ENCODE results near the gene UPF3A. TPM values are rescaled to one million over a fixed set of nuclear protein-coding genes. Genes with fewer than 3 reads are reported as not detected.
"Not testable (repeated sequence)": the region's sequence is repeated elsewhere in the genome, so short reads cannot be mapped to it uniquely, and the experiment has no call there.

Gene UPF3A
- total RNA-seq, 3 donors from 2014 or later = 38.5 to 45.7 (median 40.7) TPM

- DNase-seq (no peak), ATAC-seq (peak; percentile 25 to 37)
- Mint-ChIP-seq H3K4me1 (ENCODE audit: low read depth) (peaks cover 47% of the 10 kb centered on the region), H3K36me3 (ENCODE audit: insufficient read depth) (peaks cover 52% of the 10 kb centered on the region), H3K4me3 (no peak overlapping the region), H3K9me3 (no peaks in the 10 kb centered on the region), H3K27me3 (ENCODE audit: low read depth) (no peaks in the 10 kb centered on the region)
Measured at GRCh38 chr13:114323349-114323748, 41.9 kb downstream of the UPF3A start.

GRCh38 chr13:114324334-114324733, 42.9 kb downstream of the UPF3A start:
- Mint-ChIP-seq H3K4me3 (no peak overlapping the region), H3K36me3 (ENCODE audit: insufficient read depth) (peaks cover 52% of the 10 kb centered on the region), H3K4me1 (ENCODE audit: low read depth) (peaks cover 39% of the 10 kb centered on the region), H3K27me3 (ENCODE audit: low read depth) (no peaks in the 10 kb centered on the region), H3K9me3 (no peaks in the 10 kb centered on the region)
- DNase-seq = no peak
- no peak for ATAC-seq

GRCh38 chr13:114325729-114326128, 44.3 kb downstream of the UPF3A start:
- Mint-ChIP-seq H3K4me1 (ENCODE audit: low read depth) (peaks cover 28% of the 10 kb centered on the region), H3K4me3 (no peak overlapping the region), H3K27me3 (ENCODE audit: low read depth) (no peaks in the 10 kb centered on the region), H3K9me3 (no peaks in the 10 kb centered on the region), H3K36me3 (ENCODE audit: insufficient read depth) (peaks cover 45% of the 10 kb centered on the region)
- no peak for ATAC-seq
- DNase-seq = no peak

- Mint-ChIP-seq H3K27me3 (ENCODE audit: low read depth) (no peaks in the 10 kb centered on the region), H3K9me3 (no peaks in the 10 kb centered on the region), H3K4me1 (ENCODE audit: low read depth) (peaks cover 28% of the 10 kb centered on the region), H3K36me3 (ENCODE audit: insufficient read depth) (peaks cover 30% of the 10 kb centered on the region), H3K4me3 (no peak overlapping the region)
- no peak for DNase-seq
- ATAC-seq = no peak
Measured at GRCh38 chr13:114328034-114328433, 46.6 kb downstream of the UPF3A start.

- Mint-ChIP-seq H3K4me1 (ENCODE audit: low read depth) (peaks cover 28% of the 10 kb centered on the region), H3K36me3 (ENCODE audit: insufficient read depth) (peaks cover 28% of the 10 kb centered on the region), H3K4me3 (no peak overlapping the region), H3K27me3 (ENCODE audit: low read depth) (no peaks in the 10 kb centered on the region), H3K9me3 (no peaks in the 10 kb centered on the region)
- DNase-seq (no peak), ATAC-seq (no peak)
Measured at GRCh38 chr13:114328595-114328994, 47.2 kb downstream of the UPF3A start.

GRCh38 chr13:114330086-114330485, 48.7 kb downstream of the UPF3A start:
- H3K4me1 Mint-ChIP-seq (ENCODE audit: low read depth) = peaks cover 32% of the 10 kb centered on the region
- no peak for ATAC-seq
- no peak overlapping the region for H3K4me3 Mint-ChIP-seq
- H3K9me3 Mint-ChIP-seq = no peaks in the 10 kb centered on the region
- peaks cover 15% of the 10 kb centered on the region for H3K36me3 Mint-ChIP-seq (ENCODE audit: insufficient read depth)
- no peak for DNase-seq
- no peaks in the 10 kb centered on the region for H3K27me3 Mint-ChIP-seq (ENCODE audit: low read depth)

- not testable (repeated sequence) for DNase-seq; H3K36me3 Mint-ChIP-seq (ENCODE audit: insufficient read depth); H3K27me3 Mint-ChIP-seq (ENCODE audit: low read depth); H3K9me3 Mint-ChIP-seq; ATAC-seq; H3K4me3 Mint-ChIP-seq
- H3K4me1 Mint-ChIP-seq (ENCODE audit: low read depth) = peaks cover 19% of the 10 kb centered on the region
Measured at GRCh38 chr13:114333881-114334280, 52.5 kb downstream of the UPF3A start.

GRCh38 chr13:114334305-114335053, 53.1 kb downstream of the UPF3A start:
- ATAC-seq (no peak), DNase-seq (no peak)
- Mint-ChIP-seq H3K27me3 (ENCODE audit: low read depth) (no peaks in the 10 kb centered on the region), H3K9me3 (no peaks in the 10 kb centered on the region), H3K36me3 (ENCODE audit: insufficient read depth) (no peaks in the 10 kb centered on the region), H3K4me1 (ENCODE audit: low read depth) (peaks cover 19% of the 10 kb centered on the region), H3K4me3 (no peak overlapping the region)

GRCh38 chr13:114336457-114336856, 55.1 kb downstream of the UPF3A start:
- not testable (repeated sequence) for ATAC-seq; DNase-seq; H3K27me3 Mint-ChIP-seq (ENCODE audit: low read depth); H3K4me3 Mint-ChIP-seq; H3K9me3 Mint-ChIP-seq; H3K36me3 Mint-ChIP-seq (ENCODE audit: insufficient read depth)
- peaks cover 30% of the 10 kb centered on the region for H3K4me1 Mint-ChIP-seq (ENCODE audit: low read depth)

- Mint-ChIP-seq H3K36me3 (ENCODE audit: insufficient read depth) (no peaks in the 10 kb centered on the region), H3K27me3 (ENCODE audit: low read depth) (peaks cover 2% of the 10 kb centered on the region)
Measured at GRCh38 chr13:114338959-114339358, 57.6 kb downstream of the UPF3A start.

GRCh38 chr13:114339857-114340534, 58.6 kb downstream of the UPF3A start:
- Mint-ChIP-seq H3K4me3 (no peak overlapping the region), H3K4me1 (ENCODE audit: low read depth) (peaks cover 14% of the 10 kb centered on the region), H3K36me3 (ENCODE audit: insufficient read depth) (no peaks in the 10 kb centered on the region), H3K27me3 (ENCODE audit: low read depth) (peaks cover 2% of the 10 kb centered on the region), H3K9me3 (no peaks in the 10 kb centered on the region)
- DNase-seq = peak; percentile 19
- ATAC-seq = peak; percentile 65 to 89

More at GRCh38 chr13:114338959-114339358, 57.6 kb downstream of the UPF3A start:
- Mint-ChIP-seq H3K4me1 (ENCODE audit: low read depth) (peaks cover 24% of the 10 kb centered on the region), H3K9me3 (no peaks in the 10 kb centered on the region), H3K4me3 (no peak overlapping the region)
- ATAC-seq = no peak
- no peak for DNase-seq

- peaks cover 11% of the 10 kb centered on the region for H3K4me1 Mint-ChIP-seq (ENCODE audit: low read depth)
- no peaks in the 10 kb centered on the region for H3K9me3 Mint-ChIP-seq
- no peak overlapping the region for H3K4me3 Mint-ChIP-seq
- peaks cover 6% of the 10 kb centered on the region for H3K27me3 Mint-ChIP-seq (ENCODE audit: low read depth)
- no peaks in the 10 kb centered on the region for H3K36me3 Mint-ChIP-seq (ENCODE audit: insufficient read depth)
- ATAC-seq (no peak), DNase-seq (no peak)
Measured at GRCh38 chr13:114341003-114341777, 59.8 kb downstream of the UPF3A start.

- H3K9me3 Mint-ChIP-seq = not testable (repeated sequence)
Measured at GRCh38 chr13:114347256-114347655, 65.9 kb downstream of the UPF3A start.

GRCh38 chr13:114352763-114353162, 71.4 kb downstream of the UPF3A start:
- not testable (repeated sequence) for ATAC-seq; H3K36me3 Mint-ChIP-seq (ENCODE audit: insufficient read depth); DNase-seq; H3K4me1 Mint-ChIP-seq (ENCODE audit: low read depth); H3K9me3 Mint-ChIP-seq; H3K4me3 Mint-ChIP-seq
- H3K27me3 Mint-ChIP-seq (ENCODE audit: low read depth) = peaks cover 27% of the 10 kb centered on the region

More at GRCh38 chr13:114347256-114347655, 65.9 kb downstream of the UPF3A start:
- H3K4me3 Mint-ChIP-seq; ATAC-seq; H3K4me1 Mint-ChIP-seq (ENCODE audit: low read depth); DNase-seq; H3K36me3 Mint-ChIP-seq (ENCODE audit: insufficient read depth): not testable (repeated sequence)
- H3K27me3 Mint-ChIP-seq (ENCODE audit: low read depth) = peaks cover 40% of the 10 kb centered on the region
